Effector memory CD8-positive, alpha-beta T cell (primary cell): Measurements from ENCODE around the gene ANKRD33B.

Source experiments
- ATAC-seq: fragments of 150-1000 bp; cut with Tn5 transposase; replicated peaks from 2 replicates; pipeline ENCODE4 v1.10.0; 2021; ENCODE audit warnings: mild to moderate bottlenecking, moderate library complexity
- DNase-seq, 3 experiments: peaks; one replicate each; pipeline ENCODE4 v3.0.0; 2021
- H3K27ac Mint-ChIP-seq, 2 donors: one replicate each; pipeline ENCODE4 v1.8.0; 2022; ENCODE audit warnings: mild to moderate bottlenecking in 2 of 2, mixed read lengths in 2 of 2, moderate library complexity in 2 of 2
- H3K27me3 Mint-ChIP-seq, 2 donors: one replicate each; pipeline ENCODE4 v1.8.0; 2022; ENCODE audit warnings: mixed read lengths in 2 of 2
- H3K36me3 Mint-ChIP-seq: one replicate; pipeline ENCODE4 v1.8.0; 2022; ENCODE audit warnings: mild to moderate bottlenecking, moderate library complexity, mixed read lengths; ENCODE audit not compliant: insufficient read depth
- H3K4me1 Mint-ChIP-seq, 2 donors: one replicate each; pipeline ENCODE4 v1.8.0; 2022; ENCODE audit warnings: low read depth in 2 of 2, mixed read lengths in 2 of 2
- H3K4me3 Mint-ChIP-seq, 2 donors: one replicate each; pipeline ENCODE4 v1.8.0; 2022; ENCODE audit warnings: mild to moderate bottlenecking in 2 of 2, mixed read lengths in 2 of 2, moderate library complexity in 2 of 2
- H3K9me3 Mint-ChIP-seq, 2 donors: one replicate each; pipeline ENCODE4 v1.8.0; 2022; ENCODE audit warnings: mixed read lengths in 2 of 2

Gene ANKRD33B

DNA sequence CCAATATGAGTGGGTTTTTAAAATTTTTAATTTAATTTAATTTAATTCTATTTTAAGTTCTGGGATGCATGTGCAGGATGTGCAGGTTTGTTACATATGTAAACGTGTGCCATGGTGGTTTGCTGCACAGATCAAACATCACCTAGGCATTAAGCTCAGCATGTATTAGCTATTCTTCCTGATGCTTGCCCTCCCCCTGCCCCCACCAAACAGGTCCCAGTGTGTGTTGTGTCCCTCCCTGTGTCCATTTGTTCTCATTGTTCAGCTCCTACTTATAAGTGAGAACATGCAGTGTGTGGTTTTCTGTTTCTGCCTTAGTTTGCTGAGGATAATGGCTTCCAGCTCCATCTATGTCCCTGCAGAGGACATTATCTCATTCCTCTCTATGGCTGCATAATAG, 35.0 kb upstream of the ANKRD33B start:
- peaks cover 18 to 40% of the 10 kb centered on the region in 2 donors for H3K27me3 Mint-ChIP-seq
- H3K9me3 Mint-ChIP-seq = no peaks in the 10 kb centered on the region
- H3K4me1 Mint-ChIP-seq = no peaks in the 10 kb centered on the region
- ATAC-seq (no peak), DNase-seq (no peak)
- H3K36me3 Mint-ChIP-seq = no peaks in the 10 kb centered on the region
- H3K4me3 Mint-ChIP-seq = no peak overlapping the region
- H3K27ac Mint-ChIP-seq = no peak overlapping the region

DNA sequence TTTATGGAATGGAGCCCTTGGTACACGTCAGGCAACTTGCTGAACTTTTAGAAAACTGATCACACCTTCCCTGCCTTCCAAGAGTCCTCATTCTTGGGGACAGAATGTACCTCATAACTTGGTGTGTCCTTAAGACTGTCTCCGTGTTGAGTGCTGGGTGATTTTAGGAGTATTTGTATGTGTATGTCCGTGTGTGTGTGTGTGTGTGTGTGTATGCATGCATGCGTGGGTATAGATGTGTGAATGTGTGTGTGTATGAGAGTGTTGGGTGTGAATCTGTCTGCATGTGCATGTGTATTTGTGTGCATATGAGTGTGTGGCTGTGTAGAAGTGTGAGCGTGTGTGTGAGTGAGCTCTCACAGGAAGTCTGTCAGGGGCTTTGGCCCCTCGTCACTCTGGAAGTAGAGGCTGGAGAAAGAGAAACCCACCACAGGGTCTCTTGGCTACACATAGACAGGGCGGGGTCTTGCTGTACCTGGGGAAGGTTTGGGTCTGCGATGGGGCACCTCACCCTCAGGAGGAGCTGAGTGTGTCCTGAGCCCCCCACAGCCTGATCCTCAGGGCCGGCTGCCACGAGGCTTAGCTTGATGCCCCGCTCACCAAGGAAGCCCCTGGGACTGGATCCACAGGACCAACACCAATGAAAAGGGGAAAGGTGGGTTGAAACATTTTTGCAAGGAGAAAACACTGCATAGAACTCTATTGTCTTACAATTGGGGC, 33.1 kb upstream of the ANKRD33B start:
- Mint-ChIP-seq H3K9me3 (no peaks in the 10 kb centered on the region), H3K36me3 (no peaks in the 10 kb centered on the region), H3K4me3 (no peak overlapping the region), H3K27me3 (peaks cover 18 to 53% of the 10 kb centered on the region in 2 donors), H3K27ac (no peak overlapping the region), H3K4me1 (no peaks in the 10 kb centered on the region)
- DNase-seq = no peak
- no peak for ATAC-seq

GRCh38 chr5:10532421-10532820, 31.4 kb upstream of the ANKRD33B start:
- Mint-ChIP-seq H3K4me3 (peak overlapping the region in 1 of 2 donors; percentile 40), H3K36me3 (no peaks in the 10 kb centered on the region), H3K4me1 (peaks cover 8% of the 10 kb centered on the region in 2 donors), H3K27ac (peak overlapping the region; percentile 51 to 52), H3K9me3 (no peaks in the 10 kb centered on the region), H3K27me3 (peaks cover 22 to 50% of the 10 kb centered on the region in 2 donors)
- DNase-seq (no peak), ATAC-seq (no peak)

DNA sequence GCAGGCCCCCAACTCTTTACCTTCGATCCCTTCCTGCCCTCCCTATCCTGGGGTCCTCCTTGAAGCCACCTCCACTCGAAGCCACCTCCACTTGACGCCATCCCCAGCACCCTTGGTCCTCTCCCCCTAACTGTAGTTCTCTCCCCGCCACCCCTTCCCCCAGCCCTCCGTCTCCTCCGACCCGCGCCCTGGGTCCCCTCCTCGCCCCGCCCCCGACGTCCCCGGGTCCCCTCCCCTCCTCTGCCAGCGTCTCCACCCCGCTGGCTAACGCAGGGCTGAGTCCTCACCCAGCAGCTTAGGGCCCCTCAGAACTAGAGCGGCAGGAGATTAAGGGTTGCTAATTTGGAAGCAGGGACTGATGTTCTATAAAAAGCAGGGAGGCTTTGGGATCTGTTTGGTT, 30.6 kb upstream of the ANKRD33B start:
- Mint-ChIP-seq H3K4me1 (peaks cover 10 to 13% of the 10 kb centered on the region in 2 donors), H3K27ac (no peak overlapping the region), H3K36me3 (no peaks in the 10 kb centered on the region), H3K9me3 (no peaks in the 10 kb centered on the region), H3K27me3 (peaks cover 29 to 58% of the 10 kb centered on the region in 2 donors), H3K4me3 (no peak overlapping the region)
- ATAC-seq (no peak), DNase-seq (no peak)

- Mint-ChIP-seq H3K4me3 (no peak overlapping the region), H3K9me3 (no peaks in the 10 kb centered on the region), H3K27me3 (peaks cover 43 to 74% of the 10 kb centered on the region in 2 donors), H3K4me1 (peaks cover 10 to 13% of the 10 kb centered on the region in 2 donors), H3K36me3 (no peaks in the 10 kb centered on the region), H3K27ac (no peak overlapping the region)
- ATAC-seq = no peak
- no peak for DNase-seq
These were observed 29.0 kb upstream of the ANKRD33B start for GRCh38 chr5:10534561-10535530.

GRCh38 chr5:10536511-10536910, 27.4 kb upstream of the ANKRD33B start:
- peak overlapping the region; percentile 52 to 59 for H3K4me3 Mint-ChIP-seq
- no peak for DNase-seq
- H3K27ac Mint-ChIP-seq = peak overlapping the region in 1 of 2 donors; percentile 60
- no peaks in the 10 kb centered on the region for H3K36me3 Mint-ChIP-seq
- peaks cover 10 to 13% of the 10 kb centered on the region in 2 donors for H3K4me1 Mint-ChIP-seq
- no peaks in the 10 kb centered on the region for H3K9me3 Mint-ChIP-seq
- peaks cover 45 to 69% of the 10 kb centered on the region in 2 donors for H3K27me3 Mint-ChIP-seq
- ATAC-seq = no peak

- peaks cover 45 to 65% of the 10 kb centered on the region in 2 donors for H3K27me3 Mint-ChIP-seq
- peak overlapping the region; percentile 44 to 60 for H3K27ac Mint-ChIP-seq
- H3K4me1 Mint-ChIP-seq = peaks cover 10 to 13% of the 10 kb centered on the region in 2 donors
- ATAC-seq = peak; percentile 24
- no peak for DNase-seq
- H3K9me3 Mint-ChIP-seq = no peaks in the 10 kb centered on the region
- H3K36me3 Mint-ChIP-seq = no peaks in the 10 kb centered on the region
- peak overlapping the region; percentile 52 to 59 for H3K4me3 Mint-ChIP-seq
These were observed 26.8 kb upstream of the ANKRD33B start for GRCh38 chr5:10536931-10537579.

- Mint-ChIP-seq H3K9me3 (no peaks in the 10 kb centered on the region), H3K4me1 (peaks cover 10 to 13% of the 10 kb centered on the region in 2 donors), H3K27ac (peak overlapping the region; percentile 44 to 60), H3K4me3 (peak overlapping the region; percentile 52 to 59), H3K36me3 (no peaks in the 10 kb centered on the region), H3K27me3 (peaks cover 40 to 59% of the 10 kb centered on the region in 2 donors)
- DNase-seq = no peak
- ATAC-seq = peak; percentile 40
These were observed 26.2 kb upstream of the ANKRD33B start for GRCh38 chr5:10537624-10538023.

DNA sequence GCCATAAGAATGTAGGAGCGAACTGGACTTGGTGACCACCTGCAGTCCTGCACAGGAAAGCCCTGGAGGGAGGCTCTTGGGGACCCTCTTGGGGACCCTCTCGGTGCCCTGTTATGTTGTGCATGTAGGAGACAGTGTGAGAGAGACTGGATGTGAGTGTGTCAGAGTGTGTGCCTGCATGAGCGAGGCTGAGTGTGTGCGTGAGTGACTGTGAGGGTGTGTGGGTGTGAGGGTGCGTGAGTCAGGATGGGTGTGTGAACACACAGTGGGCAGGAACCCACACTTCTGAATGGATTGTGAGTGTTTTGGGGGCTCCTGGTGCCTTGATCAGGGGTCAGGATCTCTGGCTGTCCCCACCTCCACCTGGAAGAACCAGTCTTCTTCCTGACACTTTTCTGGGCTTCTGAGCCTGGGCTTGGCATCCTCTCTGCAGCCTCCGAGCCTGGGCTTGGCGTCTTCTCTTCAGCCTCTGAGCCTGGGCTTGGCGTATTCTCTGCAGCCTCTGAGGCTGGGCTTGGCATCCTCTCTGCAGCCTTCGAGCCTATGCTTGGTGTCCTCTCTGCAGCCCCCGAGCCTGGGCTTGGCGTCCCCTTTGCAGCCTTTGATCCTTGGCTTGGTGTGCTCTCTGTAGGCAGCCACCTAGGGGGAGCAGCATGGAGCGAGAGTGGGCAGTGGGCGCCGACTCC, 25.6 kb upstream of the ANKRD33B start:
- Mint-ChIP-seq H3K4me1 (peaks cover 10 to 13% of the 10 kb centered on the region in 2 donors), H3K27ac (no peak overlapping the region), H3K27me3 (peaks cover 34 to 53% of the 10 kb centered on the region in 2 donors), H3K36me3 (no peaks in the 10 kb centered on the region), H3K9me3 (no peaks in the 10 kb centered on the region), H3K4me3 (no peak overlapping the region)
- ATAC-seq (no peak), DNase-seq (no peak)

- H3K27ac Mint-ChIP-seq = no peak overlapping the region
- DNase-seq (no peak), ATAC-seq (no peak)
- no peaks in the 10 kb centered on the region for H3K9me3 Mint-ChIP-seq
- H3K27me3 Mint-ChIP-seq = peaks cover 34 to 52% of the 10 kb centered on the region in 2 donors
- H3K4me3 Mint-ChIP-seq = no peak overlapping the region
- peaks cover 10 to 13% of the 10 kb centered on the region in 2 donors for H3K4me1 Mint-ChIP-seq
- no peaks in the 10 kb centered on the region for H3K36me3 Mint-ChIP-seq
These were observed 24.8 kb upstream of the ANKRD33B start for GRCh38 chr5:10538789-10539686.

- peaks cover 34 to 45% of the 10 kb centered on the region in 2 donors for H3K27me3 Mint-ChIP-seq
- ATAC-seq (no peak), DNase-seq (no peak)
- H3K9me3 Mint-ChIP-seq = no peaks in the 10 kb centered on the region
- no peak overlapping the region for H3K4me3 Mint-ChIP-seq
- peaks cover 10 to 13% of the 10 kb centered on the region in 2 donors for H3K4me1 Mint-ChIP-seq
- no peaks in the 10 kb centered on the region for H3K36me3 Mint-ChIP-seq
- H3K27ac Mint-ChIP-seq = no peak overlapping the region
These were observed 24.2 kb upstream of the ANKRD33B start for GRCh38 chr5:10539687-10539998.

GRCh38 chr5:10540036-10540544, 23.8 kb upstream of the ANKRD33B start:
- DNase-seq (no peak), ATAC-seq (no peak)
- no peaks in the 10 kb centered on the region for H3K9me3 Mint-ChIP-seq
- peaks cover 2% of the 10 kb centered on the region for H3K36me3 Mint-ChIP-seq
- peaks cover 10 to 13% of the 10 kb centered on the region in 2 donors for H3K4me1 Mint-ChIP-seq
- H3K27me3 Mint-ChIP-seq = peaks cover 34 to 41% of the 10 kb centered on the region in 2 donors
- no peak overlapping the region for H3K4me3 Mint-ChIP-seq
- no peak overlapping the region for H3K27ac Mint-ChIP-seq
